ENCODE data around the gene SFTPA2.

DNA sequence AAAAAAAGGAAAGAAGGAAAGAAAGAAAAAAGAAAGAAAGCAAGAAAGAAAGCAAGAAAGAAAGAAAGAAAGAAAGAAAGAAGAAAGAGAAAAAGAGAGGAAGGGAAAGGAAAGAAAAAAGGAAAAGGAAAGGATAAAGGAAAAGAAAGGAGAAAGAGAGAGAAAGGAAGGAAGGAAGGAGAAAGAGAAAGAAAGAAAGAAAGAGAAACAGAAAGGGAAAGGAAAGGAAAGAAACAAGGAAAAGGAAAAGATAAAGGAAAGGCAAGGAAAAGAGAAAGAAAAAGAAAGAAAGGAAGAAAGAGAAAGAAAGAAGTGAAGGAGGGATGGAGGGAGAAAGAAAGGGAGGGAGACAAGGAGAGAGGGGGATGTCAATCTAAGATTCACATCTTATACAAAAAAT lies 20.8 kb upstream of the SFTPA2 start:
- TF ChIP-seq CTCF (conservative IDR thresholded peaks at IDR 0.05; ENCODE audit: low read depth in 2 of 2) (no peak), EZH2 (IDR thresholded peaks at IDR 0.05; ENCODE audit: low read depth, unreplicated experiment) (no peak), ZNF114 (CRISPR knock-in tag; IDR thresholded peaks at IDR 0.05) (no peak), POLR2AphosphoS5 (IDR thresholded peaks at IDR 0.05; ENCODE audit: low read depth) (no peak), ZNF331 (CRISPR knock-in tag; IDR thresholded peaks at IDR 0.05; ENCODE audit: low read depth) (no peak), JUNB (IDR thresholded peaks at IDR 0.05; ENCODE audit: unreplicated experiment) (no peak), EZH2phosphoT487 (IDR thresholded peaks at IDR 0.05; ENCODE audit: unreplicated experiment) (no peak)

Data from GM23338 (cell line).